ENCODE measurements around the gene GOLGA6B. TPM values are rescaled to one million over a fixed set of nuclear protein-coding genes. Genes with fewer than 3 reads are reported as not detected.
"Not testable (repeated sequence)": the region's sequence is repeated elsewhere in the genome, so short reads cannot be mapped to it uniquely, and the experiment has no call there.

The GOLGA6B gene
- not detected for total RNA-seq (ENCODE audit: unreplicated experiment)
- long read RNA-seq = 0 reads

GRCh38 chr15:72654397-72654796 lies at the start of gene GOLGA6B:
GOLGA6B (plus strand) TSS chr15:72654697; CDS start chr15:72654738, 41 bp downstream.
- not testable (repeated sequence) for H3K9me3 Mint-ChIP-seq (ENCODE audit: unreplicated experiment); H3K4me1 Mint-ChIP-seq (ENCODE audit: low read depth, unreplicated experiment); H3K27me3 Mint-ChIP-seq (ENCODE audit: unreplicated experiment)

GRCh38 chr15:72604794-72605193 lies 49.7 kb upstream of the GOLGA6B start:
- no peaks in the 10 kb centered on the region for H3K36me3 Mint-ChIP-seq (ENCODE audit: unreplicated experiment)
- peaks cover 9% of the 10 kb centered on the region for H3K27me3 Mint-ChIP-seq (ENCODE audit: unreplicated experiment)
- H3K4me1 Mint-ChIP-seq (ENCODE audit: low read depth, unreplicated experiment) = peaks cover 4% of the 10 kb centered on the region
- no peak overlapping the region for H3K27ac Mint-ChIP-seq (ENCODE audit: unreplicated experiment)
- DNase-seq = no peak
- no peak for TF ChIP-seq CTCF (IDR thresholded peaks at IDR 0.05; ENCODE audit: partially characterized antibody, unreplicated experiment)
- H3K9me3 Mint-ChIP-seq (ENCODE audit: unreplicated experiment) = peaks cover 10% of the 10 kb centered on the region
- no peak overlapping the region for H3K4me3 Mint-ChIP-seq (ENCODE audit: unreplicated experiment)

More at GRCh38 chr15:72654397-72654796, at the start of gene GOLGA6B:
- DNase-seq; H3K36me3 Mint-ChIP-seq (ENCODE audit: unreplicated experiment); H3K27ac Mint-ChIP-seq (ENCODE audit: unreplicated experiment); H3K4me3 Mint-ChIP-seq (ENCODE audit: unreplicated experiment): not testable (repeated sequence)

- H3K9me3 Mint-ChIP-seq (ENCODE audit: unreplicated experiment); H3K4me3 Mint-ChIP-seq (ENCODE audit: unreplicated experiment); H3K27me3 Mint-ChIP-seq (ENCODE audit: unreplicated experiment); DNase-seq; H3K36me3 Mint-ChIP-seq (ENCODE audit: unreplicated experiment); H3K4me1 Mint-ChIP-seq (ENCODE audit: low read depth, unreplicated experiment); H3K27ac Mint-ChIP-seq (ENCODE audit: unreplicated experiment): not testable (repeated sequence)
Measured at GRCh38 chr15:72608084-72608483, 46.4 kb upstream of the GOLGA6B start.

GRCh38 chr15:72609862-72610261 lies 44.6 kb upstream of the GOLGA6B start:
- H3K36me3 Mint-ChIP-seq (ENCODE audit: unreplicated experiment) = no peaks in the 10 kb centered on the region
- peaks cover 4% of the 10 kb centered on the region for H3K9me3 Mint-ChIP-seq (ENCODE audit: unreplicated experiment)
- peaks cover 2% of the 10 kb centered on the region for H3K27me3 Mint-ChIP-seq (ENCODE audit: unreplicated experiment)
- TF ChIP-seq CTCF (IDR thresholded peaks at IDR 0.05; ENCODE audit: partially characterized antibody, unreplicated experiment) = no peak
- no peak overlapping the region for H3K4me3 Mint-ChIP-seq (ENCODE audit: unreplicated experiment)
- DNase-seq = no peak
- no peak overlapping the region for H3K27ac Mint-ChIP-seq (ENCODE audit: unreplicated experiment)
- peaks cover 1% of the 10 kb centered on the region for H3K4me1 Mint-ChIP-seq (ENCODE audit: low read depth, unreplicated experiment)

- H3K4me1 Mint-ChIP-seq (ENCODE audit: low read depth, unreplicated experiment); H3K27me3 Mint-ChIP-seq (ENCODE audit: unreplicated experiment); DNase-seq; H3K27ac Mint-ChIP-seq (ENCODE audit: unreplicated experiment); H3K36me3 Mint-ChIP-seq (ENCODE audit: unreplicated experiment); H3K9me3 Mint-ChIP-seq (ENCODE audit: unreplicated experiment); H3K4me3 Mint-ChIP-seq (ENCODE audit: unreplicated experiment): not testable (repeated sequence)
Measured at GRCh38 chr15:72612324-72612723, 42.2 kb upstream of the GOLGA6B start.

GRCh38 chr15:72614810-72615532 lies 39.5 kb upstream of the GOLGA6B start:
- TF ChIP-seq CTCF (IDR thresholded peaks at IDR 0.05; ENCODE audit: partially characterized antibody, unreplicated experiment) = no peak
- H3K4me1 Mint-ChIP-seq (ENCODE audit: low read depth, unreplicated experiment) = peaks cover 3% of the 10 kb centered on the region
- DNase-seq = no peak
- no peak overlapping the region for H3K4me3 Mint-ChIP-seq (ENCODE audit: unreplicated experiment)
- H3K27me3 Mint-ChIP-seq (ENCODE audit: unreplicated experiment) = no peaks in the 10 kb centered on the region
- H3K27ac Mint-ChIP-seq (ENCODE audit: unreplicated experiment) = no peak overlapping the region
- H3K36me3 Mint-ChIP-seq (ENCODE audit: unreplicated experiment) = no peaks in the 10 kb centered on the region
- no peaks in the 10 kb centered on the region for H3K9me3 Mint-ChIP-seq (ENCODE audit: unreplicated experiment)

- not testable (repeated sequence) for H3K4me1 Mint-ChIP-seq (ENCODE audit: low read depth, unreplicated experiment); DNase-seq; H3K4me3 Mint-ChIP-seq (ENCODE audit: unreplicated experiment); H3K36me3 Mint-ChIP-seq (ENCODE audit: unreplicated experiment); H3K27me3 Mint-ChIP-seq (ENCODE audit: unreplicated experiment); H3K27ac Mint-ChIP-seq (ENCODE audit: unreplicated experiment); H3K9me3 Mint-ChIP-seq (ENCODE audit: unreplicated experiment)
Measured at GRCh38 chr15:72615533-72616233, 38.8 kb upstream of the GOLGA6B start.

All from glutamatergic neuron (in vitro differentiated cells).